ENCODE measurements around the gene BCL2.

BCL2 gene

GRCh38 chr18:63141778-63142176, 177.8 kb downstream of the BCL2 start:
- TF ChIP-seq, protein P1, sequence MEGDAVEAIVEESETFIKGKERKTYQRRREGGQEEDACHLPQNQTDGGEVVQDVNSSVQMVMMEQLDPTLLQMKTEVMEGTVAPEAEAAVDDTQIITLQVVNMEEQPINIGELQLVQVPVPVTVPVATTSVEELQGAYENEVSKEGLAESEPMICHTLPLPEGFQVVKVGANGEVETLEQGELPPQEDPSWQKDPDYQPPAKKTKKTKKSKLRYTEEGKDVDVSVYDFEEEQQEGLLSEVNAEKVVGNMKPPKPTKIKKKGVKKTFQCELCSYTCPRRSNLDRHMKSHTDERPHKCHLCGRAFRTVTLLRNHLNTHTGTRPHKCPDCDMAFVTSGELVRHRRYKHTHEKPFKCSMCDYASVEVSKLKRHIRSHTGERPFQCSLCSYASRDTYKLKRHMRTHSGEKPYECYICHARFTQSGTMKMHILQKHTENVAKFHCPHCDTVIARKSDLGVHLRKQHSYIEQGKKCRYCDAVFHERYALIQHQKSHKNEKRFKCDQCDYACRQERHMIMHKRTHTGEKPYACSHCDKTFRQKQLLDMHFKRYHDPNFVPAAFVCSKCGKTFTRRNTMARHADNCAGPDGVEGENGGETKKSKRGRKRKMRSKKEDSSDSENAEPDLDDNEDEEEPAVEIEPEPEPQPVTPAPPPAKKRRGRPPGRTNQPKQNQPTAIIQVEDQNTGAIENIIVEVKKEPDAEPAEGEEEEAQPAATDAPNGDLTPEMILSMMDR (IDR thresholded peaks at IDR 0.05; ENCODE audit: insufficient read depth, low read length, poor library complexity, severe bottlenecking), result no peak
- DNase-seq (ENCODE audit: extremely low read depth, insufficient read length), result peak; percentile 79
- no peaks in the 10 kb centered on the region for H3K27me3 ChIP-seq (replicated peaks; ENCODE audit: control insufficient read depth, insufficient read depth, low read length)
- no peaks in the 10 kb centered on the region; the same call in none of the 2 replicates for H3K36me3 ChIP-seq (ENCODE audit: control insufficient read depth, insufficient read depth, low read length)
- H3K4me3 ChIP-seq (replicated peaks; ENCODE audit: low read depth, low read length), result peak overlapping the region; percentile 36

DNA sequence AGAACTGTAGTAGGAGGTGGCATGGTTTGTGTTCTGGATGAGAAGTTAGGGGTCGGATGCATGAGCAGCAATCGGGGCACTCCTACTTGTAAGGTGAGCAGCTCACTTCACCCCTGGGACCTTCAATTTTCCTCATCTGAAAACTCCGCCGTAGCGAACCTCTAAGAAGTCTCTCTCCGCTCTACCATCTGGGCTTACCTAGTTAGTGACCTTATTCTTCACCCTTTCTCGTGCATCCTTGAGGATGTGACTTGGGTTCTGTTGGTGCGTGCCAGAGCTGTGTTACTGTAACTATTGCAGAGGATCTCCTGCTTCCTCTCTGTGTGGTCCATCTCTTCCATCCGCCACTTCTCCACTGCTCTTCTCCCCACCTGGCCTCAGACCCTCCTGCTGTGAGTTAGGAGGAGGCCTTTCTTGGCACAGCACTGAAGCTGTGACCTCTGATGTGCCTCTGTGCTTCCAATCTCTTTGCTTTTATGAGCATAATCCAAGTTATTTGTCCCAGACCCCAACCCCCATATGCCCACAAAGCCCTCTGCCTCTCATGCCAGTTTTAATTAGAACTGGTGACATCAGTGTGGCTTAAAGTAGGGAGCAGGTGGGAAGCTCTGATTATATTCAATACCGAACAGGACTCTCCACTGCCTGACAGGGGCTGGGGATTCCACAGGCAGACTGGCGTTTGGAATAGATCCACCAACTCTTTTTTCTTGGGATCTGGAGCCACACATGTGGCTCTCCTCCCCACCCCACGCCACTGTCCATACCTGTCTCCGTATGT, 178.4 kb downstream of the BCL2 start:
- TF ChIP-seq, protein P1 (IDR thresholded peaks at IDR 0.05; ENCODE audit: insufficient read depth, low read length, poor library complexity, severe bottlenecking), result no peak
- H3K27me3 ChIP-seq (replicated peaks; ENCODE audit: control insufficient read depth, insufficient read depth, low read length), result no peaks in the 10 kb centered on the region
- H3K36me3 ChIP-seq (ENCODE audit: control insufficient read depth, insufficient read depth, low read length), result no peaks in the 10 kb centered on the region; the same call in none of the 2 replicates
- H3K4me3 ChIP-seq (replicated peaks; ENCODE audit: low read depth, low read length), result peak overlapping the region; percentile 36
- DNase-seq (ENCODE audit: extremely low read depth, insufficient read length), result no peak

- Histone ChIP-seq H3K4me3 (replicated peaks; ENCODE audit: low read depth, low read length) (no peak overlapping the region), H3K27me3 (replicated peaks; ENCODE audit: control insufficient read depth, insufficient read depth, low read length) (no peaks in the 10 kb centered on the region), H3K36me3 (ENCODE audit: control insufficient read depth, insufficient read depth, low read length) (no peaks in the 10 kb centered on the region; the same call in none of the 2 replicates)
- TF ChIP-seq, protein P1 (IDR thresholded peaks at IDR 0.05; ENCODE audit: insufficient read depth, low read length, poor library complexity, severe bottlenecking), result no peak
- DNase-seq (ENCODE audit: extremely low read depth, insufficient read length), result no peak
These were observed 179.5 kb downstream of the BCL2 start for GRCh38 chr18:63140038-63140450.

GRCh38 chr18:63138436-63139340, 180.9 kb downstream of the BCL2 start:
- DNase-seq (ENCODE audit: extremely low read depth, insufficient read length), result peak; percentile 77
- H3K4me3 ChIP-seq (replicated peaks; ENCODE audit: low read depth, low read length), result peak overlapping the region; percentile 59
- no peaks in the 10 kb centered on the region for H3K27me3 ChIP-seq (replicated peaks; ENCODE audit: control insufficient read depth, insufficient read depth, low read length)
- TF ChIP-seq, protein P1 (IDR thresholded peaks at IDR 0.05; ENCODE audit: insufficient read depth, low read length, poor library complexity, severe bottlenecking), result no peak
- H3K36me3 ChIP-seq (ENCODE audit: control insufficient read depth, insufficient read depth, low read length), result no peaks in the 10 kb centered on the region; the same call in none of the 2 replicates

DNA sequence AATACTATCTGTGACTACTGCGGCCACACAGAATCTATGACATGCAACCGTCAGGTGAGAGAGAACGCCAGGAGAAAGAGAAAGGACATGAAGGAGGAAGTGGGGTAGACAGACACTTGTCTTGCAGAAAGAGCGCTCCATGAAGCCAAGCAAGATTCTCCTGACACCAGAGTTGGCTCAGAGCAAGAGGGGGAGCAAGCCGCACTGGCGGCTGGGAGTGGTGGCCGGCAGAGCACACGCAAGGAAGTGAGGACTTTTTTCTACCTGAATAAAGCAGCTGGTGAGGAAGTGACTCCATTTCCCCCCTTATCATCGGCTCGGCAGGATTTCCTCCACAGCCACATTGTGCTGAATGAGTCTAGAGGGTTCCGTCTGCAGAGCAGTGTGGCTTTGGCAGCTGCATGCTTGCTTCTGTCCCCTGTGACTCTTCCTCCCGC, 181.6 kb downstream of the BCL2 start:
- Histone ChIP-seq H3K4me3 (replicated peaks; ENCODE audit: low read depth, low read length) (peak overlapping the region; percentile 59), H3K27me3 (replicated peaks; ENCODE audit: control insufficient read depth, insufficient read depth, low read length) (no peaks in the 10 kb centered on the region)
- peak; percentile 74 for DNase-seq (ENCODE audit: extremely low read depth, insufficient read length)

More for the DNA sequence above, 181.6 kb downstream of the BCL2 start:
- TF ChIP-seq, protein P1 (IDR thresholded peaks at IDR 0.05; ENCODE audit: insufficient read depth, low read length, poor library complexity, severe bottlenecking), result no peak
- H3K36me3 ChIP-seq (ENCODE audit: control insufficient read depth, insufficient read depth, low read length), result no peaks in the 10 kb centered on the region; the same call in 1 of the 2 replicates

Data from GM06990 (cell line).